ENCODE results near the gene IQCM. TPM values are rescaled to one million over a fixed set of nuclear protein-coding genes. Genes with fewer than 3 reads are reported as not detected.

IQCM gene
- total RNA-seq, 4 donors from 2014 or later = not detected

DNA sequence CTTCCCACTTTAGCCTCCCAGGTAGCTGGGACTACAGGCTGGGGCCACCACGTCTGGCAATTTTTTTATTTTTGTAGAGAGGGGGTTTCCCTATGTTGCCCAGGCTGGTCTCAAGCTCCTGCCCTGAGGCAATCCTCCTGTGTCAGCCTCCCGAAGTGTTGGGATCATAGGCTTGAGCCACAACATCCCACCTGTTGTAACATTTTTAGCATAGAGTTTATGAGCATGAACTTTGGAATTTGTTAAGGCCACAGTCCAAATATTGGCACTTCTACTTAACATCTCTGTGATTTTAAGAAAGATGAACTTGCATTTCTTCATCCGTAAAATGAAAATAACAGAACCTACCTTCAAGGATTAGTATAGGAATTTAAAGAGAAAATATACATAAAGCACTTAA, 445.6 kb downstream of the IQCM start:
- WGBS, 2 donors = 61 to 72% methylated on average over 3 of the region's 3 CpGs
- TF ChIP-seq, protein P1, sequence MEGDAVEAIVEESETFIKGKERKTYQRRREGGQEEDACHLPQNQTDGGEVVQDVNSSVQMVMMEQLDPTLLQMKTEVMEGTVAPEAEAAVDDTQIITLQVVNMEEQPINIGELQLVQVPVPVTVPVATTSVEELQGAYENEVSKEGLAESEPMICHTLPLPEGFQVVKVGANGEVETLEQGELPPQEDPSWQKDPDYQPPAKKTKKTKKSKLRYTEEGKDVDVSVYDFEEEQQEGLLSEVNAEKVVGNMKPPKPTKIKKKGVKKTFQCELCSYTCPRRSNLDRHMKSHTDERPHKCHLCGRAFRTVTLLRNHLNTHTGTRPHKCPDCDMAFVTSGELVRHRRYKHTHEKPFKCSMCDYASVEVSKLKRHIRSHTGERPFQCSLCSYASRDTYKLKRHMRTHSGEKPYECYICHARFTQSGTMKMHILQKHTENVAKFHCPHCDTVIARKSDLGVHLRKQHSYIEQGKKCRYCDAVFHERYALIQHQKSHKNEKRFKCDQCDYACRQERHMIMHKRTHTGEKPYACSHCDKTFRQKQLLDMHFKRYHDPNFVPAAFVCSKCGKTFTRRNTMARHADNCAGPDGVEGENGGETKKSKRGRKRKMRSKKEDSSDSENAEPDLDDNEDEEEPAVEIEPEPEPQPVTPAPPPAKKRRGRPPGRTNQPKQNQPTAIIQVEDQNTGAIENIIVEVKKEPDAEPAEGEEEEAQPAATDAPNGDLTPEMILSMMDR (IDR thresholded peaks at IDR 0.05) = no peak
- TF ChIP-seq POLR2A (IDR thresholded peaks at IDR 0.05) = no peak
- no peak overlapping the region for H3K4me3 ChIP-seq (ENCODE audit: low read depth, poor library complexity, severe bottlenecking)
- intact Hi-C loops (cut with DNase I; ENCODE audit: low total_unique reads) = loop anchor here (10.0 kb wide), 1 partner anchor 525 kb away; no protein-coding TSS in a partner anchor
- DNase-seq (ENCODE audit: low spot score in 2 of 2) = no peak

GRCh38 chr4:149353241-149353640, 462.4 kb downstream of the IQCM start:
- TF ChIP-seq POLR2A (IDR thresholded peaks at IDR 0.05) = no peak
- TF ChIP-seq, protein P1 (IDR thresholded peaks at IDR 0.05) = no peak
- no peak overlapping the region for H3K4me3 ChIP-seq (ENCODE audit: low read depth, poor library complexity, severe bottlenecking)
- WGBS, 2 donors = 69 to 72% methylated on average over 3 of the region's 3 CpGs
- intact Hi-C loops (cut with DNase I; ENCODE audit: low total_unique reads) = no loop called here
- no peak for DNase-seq (ENCODE audit: low spot score in 2 of 2)

GRCh38 chr4:149349541-149349940, 466.1 kb downstream of the IQCM start:
- intact Hi-C loops (cut with DNase I; ENCODE audit: low total_unique reads) = no loop called here
- TF ChIP-seq, protein P1 (IDR thresholded peaks at IDR 0.05) = no peak
- TF ChIP-seq POLR2A (IDR thresholded peaks at IDR 0.05) = no peak
- DNase-seq (ENCODE audit: low spot score in 2 of 2) = no peak

DNA sequence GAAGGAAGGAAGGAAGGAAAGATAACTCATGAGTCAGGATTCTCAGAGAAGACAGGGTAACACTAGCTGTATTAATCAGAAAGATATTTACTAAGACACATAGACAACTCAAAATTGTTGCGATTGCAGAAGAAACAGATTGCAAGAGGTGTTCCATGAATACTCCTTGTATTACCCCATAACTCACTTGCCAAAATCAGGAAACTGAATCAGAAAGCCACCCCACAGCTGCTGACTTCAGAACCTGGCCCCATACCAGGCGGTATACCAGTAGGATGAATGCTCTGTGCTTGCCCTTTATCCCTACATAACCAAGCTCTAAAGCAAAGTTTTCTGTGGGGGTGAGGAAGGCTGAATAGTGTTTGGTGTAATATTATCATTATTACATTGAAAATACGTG, 468.5 kb downstream of the IQCM start:
- 84 to 89% methylated on average over 3 of the region's 3 CpGs for WGBS, 2 donors
- TF ChIP-seq, protein P1 (IDR thresholded peaks at IDR 0.05) = no peak
- TF ChIP-seq POLR2A (IDR thresholded peaks at IDR 0.05) = no peak
- intact Hi-C loops (cut with DNase I; ENCODE audit: low total_unique reads) = no loop called here
- no peak overlapping the region for H3K4me3 ChIP-seq (ENCODE audit: low read depth, poor library complexity, severe bottlenecking)
- DNase-seq (ENCODE audit: low spot score in 2 of 2) = no peak

More at GRCh38 chr4:149349541-149349940, 466.1 kb downstream of the IQCM start:
- no peak overlapping the region for H3K4me3 ChIP-seq (ENCODE audit: low read depth, poor library complexity, severe bottlenecking)

DNA sequence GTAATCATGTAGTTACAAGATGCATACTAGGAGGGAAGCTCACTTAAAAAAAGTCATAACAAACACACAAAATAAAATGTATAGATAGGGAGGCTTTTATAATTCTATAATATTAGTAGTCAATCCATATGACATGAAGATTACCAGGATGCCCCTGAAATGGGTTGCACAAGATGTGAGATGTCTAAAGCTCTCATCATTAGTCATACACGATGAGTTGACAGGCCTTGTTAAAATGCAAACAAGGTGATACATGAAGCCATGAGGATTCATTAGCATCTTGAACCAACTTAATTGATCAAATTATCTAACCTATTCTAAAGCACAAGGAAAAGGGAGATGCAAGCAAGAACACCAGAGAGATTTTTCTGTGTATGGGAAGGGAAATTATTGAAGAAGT, 470.2 kb downstream of the IQCM start:
- DNase-seq (ENCODE audit: low spot score in 2 of 2) = no peak
- H3K4me3 ChIP-seq (ENCODE audit: low read depth, poor library complexity, severe bottlenecking) = no peak overlapping the region
- 70 to 76% methylated on average over 1 of the region's 1 CpG for WGBS, 2 donors
- TF ChIP-seq POLR2A (IDR thresholded peaks at IDR 0.05) = no peak
- TF ChIP-seq, protein P1 (IDR thresholded peaks at IDR 0.05) = no peak
- intact Hi-C loops (cut with DNase I; ENCODE audit: low total_unique reads) = no loop called here

DNA sequence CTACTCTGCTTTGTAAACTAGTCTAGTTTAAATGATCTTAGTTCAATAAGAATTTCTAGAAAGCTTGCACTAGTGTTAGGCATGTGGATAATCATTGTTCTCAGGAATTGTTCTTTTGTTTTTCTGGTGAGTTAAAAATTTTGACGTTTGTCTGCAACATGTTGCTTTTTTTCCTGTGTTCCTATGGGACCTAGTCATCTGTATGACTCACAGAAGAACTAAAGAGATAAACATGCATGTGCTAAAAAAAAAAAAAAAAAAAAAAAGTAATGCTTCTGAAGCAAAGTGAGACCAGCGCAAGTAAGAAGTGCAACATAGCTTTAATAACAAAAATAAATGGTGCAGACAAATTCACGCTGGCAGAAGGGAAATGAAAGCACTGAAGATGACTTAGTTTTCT, 471.2 kb downstream of the IQCM start:
- intact Hi-C loops (cut with DNase I; ENCODE audit: low total_unique reads) = no loop called here
- H3K4me3 ChIP-seq (ENCODE audit: low read depth, poor library complexity, severe bottlenecking) = no peak overlapping the region
- no peak for DNase-seq (ENCODE audit: low spot score in 2 of 2)
- 63 to 67% methylated on average over 3 of the region's 3 CpGs for WGBS, 2 donors
- TF ChIP-seq, protein P1 (IDR thresholded peaks at IDR 0.05) = no peak
- no peak for TF ChIP-seq POLR2A (IDR thresholded peaks at IDR 0.05)

Data from lower leg skin (tissue), 4 donors.